B cell (primary cell): Measurements from ENCODE around the gene C1orf52. TPM values are rescaled to one million over a fixed set of nuclear protein-coding genes. Genes with fewer than 3 reads are reported as not detected.

ENCODE experiments used
- ATAC-seq: fragments of 200-7000 bp; cut with Tn5 transposase; one replicate; pipeline ENCODE4 v1.10.0; 2021; ENCODE audit warnings: low read depth, mild to moderate bottlenecking, moderate number of reproducible peaks, moderate library complexity
- CTCF ChIA-PET: fragments of 350-600 bp; sonication (Branson Sonifier 250); formaldehyde crosslinking; loops from one replicate; lab custom pipeline; 2021; ENCODE audit warnings: antibody characterized with exemption, inconsistent platforms; lab: Charles Lee
- POLR2A ChIA-PET: fragments of 350-600 bp; sonication (Branson Sonifier 250); formaldehyde crosslinking; loops from one replicate; lab custom pipeline; 2021; ENCODE audit warnings: antibody characterized with exemption; lab: Charles Lee
- DNase-seq: peaks from one replicate; pipeline ENCODE4 v3.0.0; 2013
- H2AFZ ChIP-seq: 2 replicates; pipeline ENCODE4 v1.6.1; 2012; ENCODE audit warnings: mild to moderate bottlenecking, low read depth, low read length; ENCODE audit not compliant: insufficient read depth, poor library complexity, severe bottlenecking
- H3K27ac ChIP-seq, 2 donors: 1 replicate in 1 of 2; 2 replicates in 1 of 2; pipeline ENCODE4 v1.5.1; 2012 to 2013; ENCODE audit warnings: low read length in 2 of 2, mild to moderate bottlenecking in 2 of 2, moderate library complexity in 1 of 2
- H3K27me3 ChIP-seq, 4 experiments: fragments of 200-600 bp in 1 of 4; sonication (generic) in 1 of 4; replicated peaks in 1 of 4; 1 replicate in 2 of 4; 2 replicates in 2 of 4; pipeline versions ENCODE4 v1.6.1 to v1.7.0; 2013 to 2016; ENCODE audit warnings: low read length in 3 of 4, mild to moderate bottlenecking in 2 of 4, mixed read lengths in 1 of 4, moderate library complexity in 1 of 4; ENCODE audit not compliant: insufficient read depth in 4 of 4, control insufficient read depth in 3 of 4; ENCODE audit errors: control extremely low read depth in 1 of 4
- H3K36me3 ChIP-seq, 2 experiments: replicated peaks in 1 of 2; 1 replicate in 1 of 2; 2 replicates in 1 of 2; pipeline versions ENCODE4 v1.6.1 to v1.7.1; 2013; ENCODE audit warnings: low read length in 1 of 2; ENCODE audit not compliant: insufficient read depth in 2 of 2, control insufficient read depth in 1 of 2; ENCODE audit errors: control extremely low read depth in 1 of 2, extremely low read depth in 1 of 2
- H3K4me1 ChIP-seq, 2 donors: fragments of 200-600 bp in 1 of 2; sonication (generic) in 1 of 2; 1 replicate in 1 of 2; 2 replicates in 1 of 2; pipeline versions ENCODE4 v1.5.1 to v1.6.1; 2013 to 2017; ENCODE audit warnings: low read length in 2 of 2; ENCODE audit not compliant: control insufficient read depth in 2 of 2, insufficient read depth in 2 of 2
- H3K4me2 ChIP-seq: replicated peaks from 2 replicates; pipeline ENCODE3; 2012; ENCODE audit warnings: mild to moderate bottlenecking, low read depth, low read length; ENCODE audit not compliant: poor library complexity, severe bottlenecking
- H3K4me3 ChIP-seq, 5 experiments: fragments of 200-600 bp in 1 of 5; sonication (generic) in 1 of 5; 1 replicate in 3 of 5; 2 replicates in 2 of 5; pipeline versions ENCODE4 v1.5.1 to v1.7.0; 2011 to 2016; ENCODE audit warnings: low read length in 4 of 5, mild to moderate bottlenecking in 4 of 5, low read depth in 2 of 5, control low read depth in 1 of 5, moderate library complexity in 1 of 5; ENCODE audit not compliant: insufficient read depth in 1 of 5; ENCODE audit errors: control extremely low read depth in 1 of 5, extremely low read depth in 1 of 5
- H3K79me2 ChIP-seq: fragments of 200-600 bp; sonication (generic); one replicate; pipeline ENCODE4 v1.6.0; 2016; ENCODE audit warnings: low read length; ENCODE audit not compliant: control insufficient read depth, insufficient read depth
- H3K9ac ChIP-seq: fragments of 200-600 bp; sonication (generic); 2 replicates; pipeline ENCODE4 v1.6.1; 2017; ENCODE audit warnings: mild to moderate bottlenecking, low read length, moderate library complexity
- H3K9me3 ChIP-seq, 3 donors: one replicate each; pipeline versions ENCODE4 v1.6.1 to v1.7.1; 2013; ENCODE audit warnings: low read length in 2 of 3; ENCODE audit not compliant: control insufficient read depth in 2 of 3, insufficient read depth in 1 of 3; ENCODE audit errors: control extremely low read depth in 1 of 3
- H4K20me1 ChIP-seq: 2 replicates; pipeline ENCODE4 v1.6.0; 2012; ENCODE audit warnings: mild to moderate bottlenecking, low read length; ENCODE audit not compliant: insufficient read depth, control insufficient read depth, poor library complexity, severe bottlenecking
- H3K27ac Mint-ChIP-seq: one replicate; pipeline ENCODE4 v1.8.0; 2021; ENCODE audit warnings: mixed read lengths
- H3K27me3 Mint-ChIP-seq: one replicate; pipeline ENCODE4 v1.8.0; 2021; ENCODE audit warnings: mixed read lengths
- H3K4me1 Mint-ChIP-seq: one replicate; pipeline ENCODE4 v1.8.0; 2021; ENCODE audit warnings: mixed read lengths
- H3K4me3 Mint-ChIP-seq: one replicate; pipeline ENCODE4 v1.8.0; 2021; ENCODE audit warnings: mixed read lengths
- H3K9me3 Mint-ChIP-seq: one replicate; pipeline ENCODE4 v1.8.0; 2022; ENCODE audit warnings: mixed read lengths; ENCODE audit not compliant: insufficient read depth
- CTCF ChIP-seq: fragments of 200-600 bp; IDR thresholded peaks from one replicate; pipeline ENCODE4 v1.8.0; 2022; ENCODE audit warnings: antibody characterized with exemption, mild to moderate bottlenecking
- EZH2 ChIP-seq: IDR thresholded peaks from 2 replicates; pipeline ENCODE4 v1.6.1; 2012; ENCODE audit warnings: borderline replicate concordance, low read depth, mild to moderate bottlenecking, moderate library complexity, low read length; ENCODE audit not compliant: insufficient read depth, poor library complexity, severe bottlenecking
- WGBS: methylation state at CpG from one replicate; pipeline ENCODE4 v1.1.5; 2013; ENCODE audit warnings: missing lambda C conversion rate; ENCODE audit not compliant: insufficient coverage; 5-methylcytosine and 5-hydroxymethylcytosine counted together
- intact Hi-C: fragments of 100-400 bp; cut with micrococcal nuclease; formaldehyde crosslinking; loops from one replicate; pipeline ENCODE4 v1.10.0; 2022
- polyA plus RNA-seq: library from polyadenylated mRNA; depleted of rRNA; stranded (reverse); fragments of >200 nt; gene quantifications from 2 replicates; pipeline ENCODE4 v1.2.3, GENCODE V29; 2012
- total RNA-seq, 2 donors: library from RNA; stranded (reverse); fragments of 120-200 nt in 1 of 2; gene quantifications; 1 replicate in 1 of 2; 2 replicates in 1 of 2; pipeline versions ENCODE4 v1.2.3 to v1.2.4, GENCODE V29; 2013 to 2022

C1orf52 gene
- total and polyA plus RNA-seq, 2 donors (not counting 1 experiment from before 2014, with no cell fraction given) = 29.9 to 45.3 TPM

GRCh38 chr1:85229574-85230097 lies 29.8 kb downstream of the C1orf52 start:
- Histone ChIP-seq H3K4me3 (no peak overlapping the region), H2AFZ (no peak overlapping the region), H4K20me1 (no peaks in the 10 kb centered on the region), H3K36me3 (no peaks in the 10 kb centered on the region), H3K9me3 (no peaks in the 10 kb centered on the region), H3K9ac (no peak overlapping the region), H3K4me2 (no peak overlapping the region), H3K79me2 (no peaks in the 10 kb centered on the region), H3K4me1 (no peaks in the 10 kb centered on the region), H3K27me3 (peaks cover 0 to 2% (median 0%) of the 10 kb centered on the region in 4 experiments), H3K27ac (no peak overlapping the region)
- H3K9me3 Mint-ChIP-seq = no peaks in the 10 kb centered on the region
- ATAC-seq (no peak), DNase-seq (no peak)
- H3K4me3 Mint-ChIP-seq = no peak overlapping the region
- ChIA-PET POLR2A (no interaction called here), CTCF (interaction anchor here (1.2 to 2.5 kb wide), 3 partner anchors 25 to 287 kb away, joined by 3 to 10 read pairs (median 4); no protein-coding TSS in a partner anchor)
- peaks cover 14% of the 10 kb centered on the region for H3K27me3 Mint-ChIP-seq
- no peak overlapping the region for H3K27ac Mint-ChIP-seq
- H3K4me1 Mint-ChIP-seq = no peaks in the 10 kb centered on the region
- no peak for TF ChIP-seq EZH2
- no peak for TF ChIP-seq CTCF
- intact Hi-C loops = no loop called here
- 85% methylated on average over 1 of the region's 6 CpGs for WGBS

- ChIA-PET POLR2A (interaction anchor here (0.7 kb wide), 1 partner anchor 61 kb away, joined by 4 read pairs; no protein-coding TSS in a partner anchor), CTCF (no interaction called here)
- no peak overlapping the region for H2AFZ ChIP-seq
Measured at GRCh38 chr1:85228972-85229371, 30.5 kb downstream of the C1orf52 start.

More at GRCh38 chr1:85228972-85229371, 30.5 kb downstream of the C1orf52 start:
- H3K27me3 ChIP-seq = peaks cover 0 to 2% (median 0%) of the 10 kb centered on the region in 4 experiments
- no peaks in the 10 kb centered on the region for H3K4me1 Mint-ChIP-seq
- H3K9me3 Mint-ChIP-seq = no peaks in the 10 kb centered on the region
- 83% methylated on average over 1 of the region's 1 CpG for WGBS
- H4K20me1 ChIP-seq = no peaks in the 10 kb centered on the region
- H3K36me3 ChIP-seq = no peaks in the 10 kb centered on the region
- intact Hi-C loops = no loop called here
- no peak overlapping the region for H3K4me3 Mint-ChIP-seq
- DNase-seq (no peak), ATAC-seq (no peak)
- TF ChIP-seq CTCF (no peak), EZH2 (no peak)
- no peak overlapping the region for H3K4me2 ChIP-seq
- H3K79me2 ChIP-seq = no peaks in the 10 kb centered on the region
- H3K27me3 Mint-ChIP-seq = peaks cover 12% of the 10 kb centered on the region
- H3K9ac ChIP-seq = no peak overlapping the region
- no peak overlapping the region for H3K27ac ChIP-seq
- no peak overlapping the region for H3K4me3 ChIP-seq
- no peak overlapping the region for H3K27ac Mint-ChIP-seq
- no peaks in the 10 kb centered on the region for H3K4me1 ChIP-seq
- no peaks in the 10 kb centered on the region for H3K9me3 ChIP-seq
